Right lobe of liver (tissue), 6 donors: ENCODE measurements around the gene DHX16. TPM values are rescaled to one million over a fixed set of nuclear protein-coding genes. Genes with fewer than 3 reads are reported as not detected.
"Not testable (repeated sequence)": the region's sequence is repeated elsewhere in the genome, so short reads cannot be mapped to it uniquely, and the experiment has no call there.

ENCODE experiments used
- ATAC-seq, 4 donors: fragments of 200-7000 bp; cut with Tn5 transposase; one replicate each; pipeline ENCODE4 v1.9.1; 2020; ENCODE audit warnings: mild to moderate bottlenecking in 4 of 4, moderate library complexity in 4 of 4
- DNase-seq, 3 donors: peaks; one replicate each; pipeline ENCODE4 v3.0.0-alpha.2; 2020
- H3K27ac ChIP-seq, 3 donors: fragments of 200-600 bp; one replicate each; pipeline ENCODE4 v1.8.0; 2022
- H3K27me3 ChIP-seq, 2 donors: fragments of 200-600 bp; one replicate each; pipeline ENCODE4 v1.8.0; 2022
- H3K36me3 ChIP-seq, 4 donors: fragments of 200-600 bp; sonication (generic) in 1 of 4; one replicate each; pipeline versions ENCODE4 v1.5.1 to v1.8.0; 2017 to 2022; ENCODE audit warnings: control low read depth in 1 of 4
- H3K4me1 ChIP-seq, 4 donors: fragments of 200-600 bp; sonication (generic) in 1 of 4; one replicate each; pipeline versions ENCODE4 v1.5.1 to v1.8.0; 2017 to 2022; ENCODE audit warnings: control low read depth in 1 of 4
- H3K4me3 ChIP-seq, 3 donors: fragments of 200-600 bp; one replicate each; pipeline ENCODE4 v1.8.0; 2022
- H3K9me3 ChIP-seq, 4 donors: fragments of 200-600 bp; sonication (generic) in 1 of 4; one replicate each; pipeline versions ENCODE4 v1.5.1 to v1.8.0; 2017 to 2022; ENCODE audit warnings: control low read depth in 1 of 4
- POLR2A ChIP-seq: fragments of 450-650 bp; IDR thresholded peaks from one replicate; pipeline ENCODE4 v1.6.1; 2017; ENCODE audit warnings: antibody characterized with exemption, mild to moderate bottlenecking
- WGBS: methylation state at CpG from one replicate; pipeline ENCODE4 v1.1.6; 2018; ENCODE audit warnings: low coverage, low lambda C conversion rate; ENCODE audit not compliant: insufficient coverage; ENCODE audit errors: missing lambda C conversion rate; 5-methylcytosine and 5-hydroxymethylcytosine counted together
- intact Hi-C, 2 donors: fragments of 100-400 bp; cut with DNase I; formaldehyde crosslinking; loops; one replicate each; pipeline versions ENCODE4 v1.11.2 to v1.14.1; 2022
- long read RNA-seq: library from polyadenylated mRNA; unstranded; transcript quantifications from one replicate; pipeline ENCODE4 v2.0.0, GENCODE V29; 2019
- total RNA-seq, 6 experiments: library from RNA; depleted of rRNA in 2 of 6; stranded (reverse); fragments of >200 nt in 2 of 6; fragmentation: NEBNext Ultra II Directional in 3 of 6; extraction: Animal tissue kit (Norgen Biotek cat#: 25700) in 3 of 6; gene quantifications; one replicate each; pipeline versions ENCODE4 v1.1.0 to v1.2.4, GENCODE V29; 2016 to 2023
- TF ChIP-seq, protein P1 (sequence below), 4 donors: fragments of 200-600 bp in 3 of 4; fragments of 450-650 bp in 1 of 4; IDR thresholded peaks; one replicate each; pipeline versions ENCODE4 v1.5.1 to v1.8.0; 2016 to 2022; ENCODE audit warnings: antibody characterized with exemption in 4 of 4, mild to moderate bottlenecking in 2 of 4
- donor health status: DM: no; HTN: yes; CAD: no.
- donor health status: DM: no; HTN: no; CAD: no.
- donor health status: DM: no; HTN: no; CAD: no.
- donor health status: DM: no; HTN: yes; CAD: no.
- donor health status: DM: no; HTN: yes; CAD: no.

Gene DHX16
- 10 to 100 TPM; 12.3 to 17.8 (median 14.4) TPM for total RNA-seq
- long read RNA-seq, partial matches to known transcripts, result 2 of 2 reads
- long read RNA-seq, other reads (novel, unspliced or antisense), result 0 of 2 reads

GRCh38 chr6:30672445-30673253 lies at the start of gene DHX16:
Gene DHX16 (minus strand): TSS chr6:30673006. CDS start chr6:30672841, 165 bp downstream.
- intact Hi-C loops, result loop anchor here (10.0 kb wide), 2 partner anchors 48 to 188 kb away; partner anchors contain the start of genes ATAT1 (in 1 of the 2) and HLA-E (in 1 of the 2)
- peak; percentile 84 to 89 (median 84) for ATAC-seq
- TF ChIP-seq POLR2A, result peak; percentile 44
- TF ChIP-seq, protein P1, sequence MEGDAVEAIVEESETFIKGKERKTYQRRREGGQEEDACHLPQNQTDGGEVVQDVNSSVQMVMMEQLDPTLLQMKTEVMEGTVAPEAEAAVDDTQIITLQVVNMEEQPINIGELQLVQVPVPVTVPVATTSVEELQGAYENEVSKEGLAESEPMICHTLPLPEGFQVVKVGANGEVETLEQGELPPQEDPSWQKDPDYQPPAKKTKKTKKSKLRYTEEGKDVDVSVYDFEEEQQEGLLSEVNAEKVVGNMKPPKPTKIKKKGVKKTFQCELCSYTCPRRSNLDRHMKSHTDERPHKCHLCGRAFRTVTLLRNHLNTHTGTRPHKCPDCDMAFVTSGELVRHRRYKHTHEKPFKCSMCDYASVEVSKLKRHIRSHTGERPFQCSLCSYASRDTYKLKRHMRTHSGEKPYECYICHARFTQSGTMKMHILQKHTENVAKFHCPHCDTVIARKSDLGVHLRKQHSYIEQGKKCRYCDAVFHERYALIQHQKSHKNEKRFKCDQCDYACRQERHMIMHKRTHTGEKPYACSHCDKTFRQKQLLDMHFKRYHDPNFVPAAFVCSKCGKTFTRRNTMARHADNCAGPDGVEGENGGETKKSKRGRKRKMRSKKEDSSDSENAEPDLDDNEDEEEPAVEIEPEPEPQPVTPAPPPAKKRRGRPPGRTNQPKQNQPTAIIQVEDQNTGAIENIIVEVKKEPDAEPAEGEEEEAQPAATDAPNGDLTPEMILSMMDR (IDR thresholded peaks at IDR 0.05), result peak; percentile 82 to 89 (median 86)
- Histone ChIP-seq H3K27me3 (no peaks in the 10 kb centered on the region), H3K27ac (peak within 1 kb of the TSS; percentile 54 to 60 (median 58)), H3K4me1 (peaks cover 0 to 45% (median 10%) of the 10 kb centered on the region in 4 donors), H3K9me3 (no peaks in the 10 kb centered on the region), H3K36me3 (peaks cover 0 to 36% (median 17%) of the 10 kb centered on the region in 4 donors), H3K4me3 (peak within 1 kb of the TSS; percentile 91 to 100 (median 100))
- peak; percentile 93 to 96 (median 94) for DNase-seq
- 0% methylated on average over 26 of the region's 57 CpGs for WGBS

GRCh38 chr6:30722025-30722279 lies 49.1 kb upstream of the DHX16 start:
- Histone ChIP-seq H3K27ac (peak overlapping the region; percentile 43 to 90 (median 71)), H3K36me3 (peaks cover 9 to 34% (median 20%) of the 10 kb centered on the region in 4 donors), H3K4me3 (peak overlapping the region; percentile 88 to 94 (median 91)), H3K4me1 (peaks cover 0 to 31% (median 16%) of the 10 kb centered on the region in 4 donors)
- not testable (repeated sequence) for H3K27me3 ChIP-seq, H3K9me3 ChIP-seq, ATAC-seq
- 2% methylated on average over 7 of the region's 10 CpGs for WGBS
- intact Hi-C loops, result loop anchor here in 1 of 2 donors (2.0 kb wide), 1 partner anchor 43 kb away; no protein-coding TSS in a partner anchor
- peak in 1 of 3 donors; percentile 57 for DNase-seq

GRCh38 chr6:30721198-30722024 lies 48.6 kb upstream of the DHX16 start:
- Histone ChIP-seq H3K4me3 (peak overlapping the region; percentile 88 to 94 (median 91)), H3K27ac (peak overlapping the region; percentile 81 to 91 (median 90)), H3K9me3 (no peaks in the 10 kb centered on the region), H3K4me1 (peaks cover 0 to 35% (median 16%) of the 10 kb centered on the region in 4 donors), H3K27me3 (no peaks in the 10 kb centered on the region), H3K36me3 (peaks cover 9 to 34% (median 19%) of the 10 kb centered on the region in 4 donors)
- DNase-seq (peak; percentile 93 to 94 (median 93)), ATAC-seq (peak; percentile 60 to 70 (median 65))
- WGBS, result under 1% methylated on average over 13 of the region's 71 CpGs
- TF ChIP-seq POLR2A, result no peak
- TF ChIP-seq, protein P1 (IDR thresholded peaks at IDR 0.05), result peak; percentile 38 to 64 (median 46)
- intact Hi-C loops, result loop anchor here in 1 of 2 donors (2.0 kb wide), 1 partner anchor 43 kb away; no protein-coding TSS in a partner anchor

DNA sequence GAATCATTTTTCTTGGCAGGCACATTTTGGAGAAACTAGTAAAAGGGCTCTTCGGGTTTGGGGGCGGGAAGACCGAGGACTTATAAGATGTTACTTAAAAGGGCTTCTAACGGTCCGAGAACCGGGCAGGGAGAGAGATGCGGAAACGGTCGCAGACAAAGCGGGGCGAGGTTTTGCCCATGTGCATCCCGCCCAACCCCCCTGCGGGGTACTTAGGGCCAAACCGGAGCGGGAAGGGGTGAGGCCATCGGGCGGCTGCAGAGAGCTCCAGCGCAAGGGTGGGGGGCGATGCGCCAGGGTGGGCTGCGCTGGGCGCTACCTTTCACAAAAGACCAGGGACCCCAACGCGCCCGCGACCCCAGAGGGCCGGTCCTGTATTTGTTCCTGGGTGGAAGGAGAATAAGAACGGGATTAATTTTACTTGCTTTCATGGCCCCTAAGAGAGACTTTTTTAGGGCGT lies 48.0 kb upstream of the DHX16 start:
- Histone ChIP-seq H3K27me3 (no peaks in the 10 kb centered on the region), H3K4me3 (peak overlapping the region; percentile 84 to 94 (median 91)), H3K27ac (peak overlapping the region; percentile 81 to 91 (median 90)), H3K36me3 (peaks cover 9 to 34% (median 19%) of the 10 kb centered on the region in 4 donors), H3K9me3 (no peaks in the 10 kb centered on the region), H3K4me1 (peaks cover 0 to 41% (median 16%) of the 10 kb centered on the region in 4 donors)
- TF ChIP-seq POLR2A, result no peak
- TF ChIP-seq, protein P1 (IDR thresholded peaks at IDR 0.05), result no peak
- under 1% methylated on average over 22 of the region's 29 CpGs for WGBS
- DNase-seq (peak; percentile 81 to 85 (median 83)), ATAC-seq (peak; percentile 18 to 25 (median 24))
- intact Hi-C loops, result no loop called here
